COR-L47 (cell line): ENCODE data around the gene GPR152.
A peak's percentile ranks its signal among the peaks of the same experiment; 100 is the strongest.

ENCODE experiments used
- DNase-seq: peaks from one replicate; lab custom pipeline; 2025; lab: John Stamatoyannopoulos, UW

The GPR152 gene, protein sequence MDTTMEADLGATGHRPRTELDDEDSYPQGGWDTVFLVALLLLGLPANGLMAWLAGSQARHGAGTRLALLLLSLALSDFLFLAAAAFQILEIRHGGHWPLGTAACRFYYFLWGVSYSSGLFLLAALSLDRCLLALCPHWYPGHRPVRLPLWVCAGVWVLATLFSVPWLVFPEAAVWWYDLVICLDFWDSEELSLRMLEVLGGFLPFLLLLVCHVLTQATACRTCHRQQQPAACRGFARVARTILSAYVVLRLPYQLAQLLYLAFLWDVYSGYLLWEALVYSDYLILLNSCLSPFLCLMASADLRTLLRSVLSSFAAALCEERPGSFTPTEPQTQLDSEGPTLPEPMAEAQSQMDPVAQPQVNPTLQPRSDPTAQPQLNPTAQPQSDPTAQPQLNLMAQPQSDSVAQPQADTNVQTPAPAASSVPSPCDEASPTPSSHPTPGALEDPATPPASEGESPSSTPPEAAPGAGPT

DNA sequence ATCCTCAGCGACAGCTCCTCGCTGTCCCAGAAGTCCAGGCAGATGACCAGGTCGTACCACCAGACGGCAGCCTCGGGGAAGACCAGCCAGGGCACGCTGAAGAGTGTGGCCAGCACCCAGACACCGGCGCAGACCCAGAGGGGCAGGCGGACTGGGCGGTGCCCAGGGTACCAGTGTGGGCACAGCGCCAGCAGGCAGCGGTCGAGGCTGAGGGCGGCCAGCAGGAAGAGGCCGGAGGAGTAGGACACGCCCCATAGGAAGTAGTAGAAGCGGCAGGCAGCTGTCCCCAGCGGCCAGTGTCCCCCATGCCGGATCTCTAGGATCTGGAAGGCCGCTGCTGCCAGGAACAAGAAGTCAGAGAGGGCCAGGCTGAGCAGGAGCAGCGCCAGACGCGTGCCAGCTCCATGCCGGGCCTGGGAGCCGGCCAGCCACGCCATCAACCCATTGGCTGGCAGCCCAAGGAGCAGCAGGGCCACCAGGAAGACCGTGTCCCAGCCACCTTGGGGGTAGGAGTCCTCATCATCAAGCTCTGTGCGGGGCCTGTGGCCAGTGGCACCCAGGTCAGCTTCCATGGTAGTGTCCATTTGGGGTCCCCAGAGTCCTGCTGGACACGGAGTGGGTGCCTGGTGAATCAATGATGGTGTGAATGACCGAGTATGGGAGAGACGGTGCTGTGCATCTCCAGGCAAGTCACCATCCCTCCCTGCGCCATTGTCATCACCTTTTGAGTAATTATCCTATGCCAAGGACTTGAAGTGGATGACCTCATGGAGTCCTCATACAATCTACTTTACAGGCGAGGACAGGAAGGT, at the start of gene GPR152:
Gene GPR152 (minus strand): TSS at position 589 of the 812 bp plus-strand sequence. CDS start 5 bp downstream, at position 584.
- no peak for DNase-seq

DNA sequence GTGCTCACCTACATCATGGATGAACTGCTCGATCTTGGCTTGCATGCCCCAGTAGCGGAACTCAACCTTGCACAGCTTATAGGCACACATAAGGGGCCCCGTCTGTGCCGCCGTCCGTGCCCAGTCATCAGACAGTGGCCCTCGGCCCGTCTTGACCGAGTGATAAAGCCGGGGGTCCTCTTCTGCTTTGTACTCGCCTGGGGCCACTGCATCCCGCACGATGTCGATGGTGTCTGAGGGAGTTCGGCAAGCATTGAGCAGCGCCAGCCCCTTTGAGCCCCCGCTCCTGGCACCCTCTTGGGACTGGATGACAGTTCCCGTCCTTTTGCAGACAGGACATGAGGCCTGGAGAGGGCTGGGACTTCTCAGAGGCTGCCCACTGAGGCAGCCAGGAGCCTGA, 49.3 kb upstream of the GPR152 start:
- DNase-seq: no peak

DNA sequence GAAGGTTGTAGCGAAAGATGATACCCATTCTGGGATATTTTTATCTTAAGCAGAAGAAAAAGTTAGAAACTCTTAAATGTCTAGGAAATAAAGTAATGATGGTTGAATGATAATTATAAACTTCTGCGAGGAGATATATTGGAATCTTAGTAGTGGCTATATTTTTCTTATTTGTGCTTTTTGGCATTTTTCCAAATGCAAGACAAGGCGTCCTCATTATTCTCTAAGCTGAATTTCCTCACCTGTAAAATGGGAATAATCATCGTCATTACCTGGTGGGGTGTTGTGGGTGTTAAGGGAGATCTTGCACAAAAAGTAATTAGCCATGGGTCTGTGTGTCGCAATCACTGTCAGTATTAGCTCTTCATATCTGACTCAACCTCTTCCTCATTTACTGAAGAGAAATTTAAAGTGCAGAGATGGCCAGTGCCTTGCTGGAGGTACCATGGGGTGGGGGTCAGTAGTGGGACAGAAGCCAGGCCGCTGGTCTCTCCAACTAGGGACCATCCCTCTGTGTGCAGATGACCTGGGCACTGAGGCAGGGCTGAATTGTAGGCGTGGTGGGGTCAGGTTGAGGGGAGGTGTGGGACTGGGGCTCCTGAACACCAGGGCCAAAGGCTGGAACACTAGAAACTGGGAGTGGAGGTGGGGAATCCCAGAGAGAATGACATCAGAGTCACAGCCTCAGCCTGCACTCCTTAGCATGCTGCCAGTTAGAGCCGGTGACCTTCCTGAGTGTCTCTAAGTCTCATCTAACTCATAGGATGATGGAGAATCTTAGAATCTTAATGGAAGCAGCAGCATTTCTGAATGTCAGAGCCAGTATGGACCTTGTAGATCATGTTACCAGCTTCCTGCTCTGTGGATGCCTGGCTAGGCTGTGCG, 48.5 kb upstream of the GPR152 start:
- no peak for DNase-seq

DNA sequence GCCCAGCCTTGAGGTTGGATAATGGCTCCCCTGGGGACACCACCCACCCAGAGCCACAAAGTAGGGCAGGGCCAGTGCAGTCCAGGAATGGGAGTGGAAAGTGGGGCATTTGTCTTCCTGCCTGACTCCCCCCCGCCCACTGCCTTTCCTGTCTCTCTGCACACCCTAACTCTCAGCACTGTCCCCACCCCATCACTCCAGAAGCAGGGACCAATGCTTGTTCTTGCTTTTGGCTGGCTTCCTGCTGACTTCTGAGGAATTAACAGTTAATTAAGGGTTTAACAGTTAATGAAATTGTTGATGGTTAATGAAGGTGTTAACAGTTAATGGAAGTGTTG, 47.9 kb upstream of the GPR152 start:
- DNase-seq: peak; percentile 36

DNA sequence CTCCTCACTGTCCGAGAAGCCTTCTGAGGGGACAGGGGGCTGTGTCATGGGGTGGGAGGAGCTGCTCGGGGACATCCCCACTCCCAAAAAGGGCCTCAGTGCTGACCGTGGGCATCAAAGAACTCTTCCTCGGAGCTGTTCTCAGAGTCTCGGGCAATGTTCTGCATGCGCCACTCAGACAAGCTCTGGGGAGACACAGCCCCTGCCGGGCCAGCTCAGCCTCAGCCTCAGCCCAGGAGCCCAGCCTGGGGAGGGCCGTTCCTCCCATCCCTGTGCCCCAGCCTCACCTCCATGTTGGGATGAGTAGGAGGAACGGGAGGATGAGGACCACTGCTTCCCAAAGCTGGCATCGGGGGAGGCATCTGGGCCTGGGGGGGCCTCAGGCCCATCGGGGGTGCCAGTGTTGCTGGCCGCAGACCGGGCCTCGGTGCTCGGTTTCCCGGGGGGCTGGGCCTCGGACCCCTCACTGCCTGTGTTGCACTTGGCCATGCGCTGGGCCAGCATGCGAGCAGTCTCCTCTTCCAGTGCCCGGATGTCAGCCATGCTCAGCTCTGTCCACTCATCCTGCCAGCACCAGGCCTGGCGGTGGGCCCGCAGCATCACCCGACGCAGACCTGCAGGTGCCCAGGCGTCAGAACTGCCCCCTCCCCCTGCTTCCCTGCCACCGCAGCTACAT, 47.4 kb upstream of the GPR152 start:
- no peak for DNase-seq

DNA sequence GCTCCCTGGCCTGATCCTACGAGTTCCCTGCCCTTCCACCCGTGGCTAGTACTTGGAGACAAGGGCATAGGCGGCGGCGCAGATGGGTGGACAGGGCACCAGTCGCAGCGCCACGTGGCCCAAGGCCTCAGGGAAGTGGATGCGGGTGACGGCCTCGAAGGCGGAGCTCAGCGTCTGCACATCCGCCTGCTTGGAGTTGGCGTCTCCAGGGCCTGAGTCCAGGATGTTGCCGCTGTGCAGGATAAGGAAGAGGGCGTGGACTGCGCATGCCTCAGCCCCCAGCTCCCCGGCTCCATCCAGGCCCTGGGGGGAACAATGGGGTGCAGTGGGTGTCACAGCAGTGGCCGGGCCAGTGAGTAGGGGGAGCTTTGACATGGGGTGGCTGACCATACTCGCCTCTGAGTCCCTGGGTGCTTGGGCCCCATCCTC, 46.0 kb upstream of the GPR152 start:
- DNase-seq: no peak

DNA sequence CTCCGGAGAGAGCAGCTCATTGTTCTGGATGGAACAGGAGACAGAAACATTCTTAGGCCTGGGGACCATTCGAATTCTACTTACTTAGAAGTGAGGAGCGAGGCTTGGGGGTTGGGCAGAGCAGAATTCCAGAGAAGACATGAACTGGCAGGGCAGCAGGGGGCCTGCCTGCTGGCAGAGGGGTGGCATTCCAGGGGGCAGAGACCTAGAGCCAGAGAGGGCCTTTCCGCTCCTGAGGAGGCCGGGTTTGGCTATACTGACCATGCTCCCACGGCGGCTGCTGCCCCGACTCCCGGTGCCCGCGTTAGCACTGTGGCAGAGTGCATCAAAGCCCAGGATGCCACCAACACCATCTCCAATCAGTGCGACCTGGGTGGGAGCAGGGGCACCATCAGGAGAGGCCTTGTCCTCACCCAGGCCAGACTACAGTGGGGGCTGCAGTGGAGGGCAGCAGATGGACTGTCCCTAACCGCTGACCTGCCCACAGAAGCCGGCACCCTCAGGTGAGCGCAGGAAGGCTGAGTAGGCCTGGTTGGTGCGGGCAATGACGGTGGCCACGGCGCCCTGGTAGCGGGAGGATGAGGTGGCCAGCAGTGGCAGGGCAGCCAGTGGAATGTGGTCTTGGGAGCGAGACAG, 45.2 kb upstream of the GPR152 start:
- DNase-seq: no peak

DNA sequence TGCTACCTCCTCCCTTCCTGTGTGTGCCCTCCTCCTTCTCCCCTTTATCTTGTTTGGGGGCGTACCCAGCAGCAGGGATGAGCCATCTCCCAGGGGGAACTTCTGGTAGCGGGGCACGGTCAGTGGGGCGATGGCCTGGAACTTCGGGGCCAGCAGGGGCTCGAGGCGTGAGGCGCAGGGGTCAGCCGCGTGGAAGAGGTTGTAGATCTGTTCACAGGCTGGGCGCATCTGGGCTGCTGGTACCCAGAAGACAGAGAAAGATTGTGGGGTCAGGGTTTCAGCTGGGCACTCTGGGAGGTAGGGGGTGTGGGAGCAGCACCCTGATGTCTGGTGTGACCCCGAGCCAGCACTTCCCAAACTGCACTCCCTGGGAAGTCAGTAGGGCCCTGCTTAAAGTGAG, 43.6 kb upstream of the GPR152 start:
- no peak for DNase-seq

DNA sequence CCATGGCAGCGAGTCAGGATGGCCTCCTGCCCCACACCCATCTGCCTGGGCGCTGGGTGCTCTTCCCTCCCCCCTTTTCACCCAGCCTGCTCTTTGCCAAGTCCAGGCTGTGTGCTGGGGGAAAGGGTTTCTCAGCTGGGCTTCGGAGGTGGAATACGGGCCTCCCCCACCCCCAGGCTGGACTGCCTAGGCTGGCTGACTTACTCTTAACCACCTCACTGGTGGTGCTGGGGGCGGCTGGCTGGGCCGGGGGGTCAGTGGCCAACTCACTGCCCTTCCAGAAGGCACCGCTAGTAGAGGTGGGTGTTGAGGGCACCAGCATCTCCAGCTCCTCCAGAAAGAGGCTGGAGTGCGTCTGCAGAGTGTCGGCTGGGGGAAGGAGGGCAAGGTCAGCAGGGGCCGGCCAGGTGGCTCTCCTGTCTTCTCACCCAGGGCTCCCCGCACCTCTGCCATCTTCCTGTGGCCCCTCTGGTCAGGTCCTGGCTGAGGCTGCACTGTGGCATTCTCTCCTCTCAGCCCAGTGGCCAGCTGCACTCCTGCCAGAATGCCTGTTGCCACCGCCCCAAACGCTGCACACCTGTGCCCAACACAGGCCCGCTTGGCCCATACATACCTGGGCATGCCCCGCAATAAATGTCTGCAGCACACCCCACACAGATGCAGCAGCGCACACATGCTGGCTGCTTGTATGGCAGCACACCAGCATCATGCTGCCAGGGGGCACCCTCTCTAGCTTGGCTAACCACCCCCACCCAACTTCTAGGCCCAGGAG, 42.9 kb upstream of the GPR152 start:
- no peak for DNase-seq

DNA sequence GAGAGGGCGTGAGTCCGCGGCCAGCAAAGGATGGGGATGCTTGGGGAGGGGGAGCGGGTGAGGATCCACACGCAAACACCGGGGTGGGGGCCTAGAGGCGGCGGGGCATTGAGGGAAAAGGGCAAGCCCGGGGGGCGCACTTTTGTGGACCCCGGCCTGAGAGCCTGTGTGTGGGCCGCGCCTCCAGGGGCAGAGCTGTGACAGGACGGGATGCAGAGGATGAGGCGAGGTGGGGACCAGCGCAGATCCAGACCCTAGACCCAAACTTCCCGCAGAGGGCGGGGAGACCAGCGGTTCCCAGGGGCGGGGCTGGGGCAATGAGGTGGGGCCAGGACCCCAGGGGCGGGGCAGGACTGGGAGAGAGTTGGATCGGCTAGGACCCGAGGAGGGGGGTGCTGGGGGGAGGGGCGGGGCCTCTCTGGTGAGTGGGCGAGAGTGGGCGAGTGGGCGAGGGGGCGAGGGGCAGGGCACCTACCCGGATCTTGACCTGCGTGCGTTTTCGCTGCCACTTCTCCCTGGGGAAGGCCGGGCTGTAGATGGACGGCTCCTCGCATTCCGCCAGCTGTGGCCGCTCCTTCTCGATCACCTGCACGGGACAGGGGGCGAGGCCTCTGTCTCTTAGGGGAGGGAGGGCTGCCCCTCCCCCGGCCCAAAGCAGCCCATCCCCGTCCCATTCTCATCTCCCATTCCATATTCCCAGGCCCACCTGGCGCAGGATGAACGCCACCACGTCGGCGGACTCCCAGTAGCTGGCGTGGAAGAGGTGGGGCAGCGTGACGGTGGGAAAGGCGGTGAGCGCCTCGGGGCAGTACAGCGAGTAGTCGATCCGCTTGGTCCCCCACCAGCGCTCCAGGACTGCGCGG, 42.1 kb upstream of the GPR152 start:
- no peak for DNase-seq

DNA sequence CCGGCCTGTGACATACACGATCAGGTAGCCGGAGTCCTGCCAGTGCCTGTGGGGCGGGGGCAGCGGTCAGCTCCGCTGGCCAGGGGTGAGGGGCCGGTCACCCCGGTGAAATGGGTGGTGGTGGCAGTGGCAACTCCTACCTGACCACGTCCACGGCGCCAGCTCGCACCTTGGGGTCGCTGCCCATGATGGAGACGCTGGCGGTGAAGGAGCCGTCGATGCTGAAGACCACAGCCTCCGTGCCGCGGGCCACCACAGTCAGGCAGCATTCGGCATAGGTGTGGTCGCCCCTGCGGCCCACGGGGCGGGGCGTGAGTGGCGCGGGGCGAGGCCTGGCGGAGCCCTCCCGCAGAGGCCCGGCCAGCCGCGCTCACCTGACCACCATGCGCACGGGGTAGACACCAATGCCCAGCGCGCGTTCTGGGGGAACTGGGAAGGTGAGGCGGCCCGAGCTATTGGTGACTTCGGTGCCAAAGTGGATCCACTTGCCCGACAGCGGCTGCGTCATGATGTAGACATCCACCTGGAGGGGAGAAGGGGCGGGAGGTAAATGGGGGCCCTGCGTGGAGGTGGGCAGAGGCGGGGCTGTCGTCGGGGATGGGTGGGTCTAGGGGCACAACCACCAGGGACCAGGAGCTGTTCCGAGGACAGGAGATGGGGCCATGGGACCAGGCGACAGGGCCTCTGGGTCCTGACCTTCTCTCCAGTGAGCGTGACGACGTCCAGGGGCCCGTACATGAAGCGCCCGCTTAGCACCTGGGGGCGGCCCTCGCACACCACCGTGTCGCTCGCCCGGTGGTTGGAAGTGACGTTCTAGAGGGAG, 41.2 kb upstream of the GPR152 start:
- DNase-seq: no peak

DNA sequence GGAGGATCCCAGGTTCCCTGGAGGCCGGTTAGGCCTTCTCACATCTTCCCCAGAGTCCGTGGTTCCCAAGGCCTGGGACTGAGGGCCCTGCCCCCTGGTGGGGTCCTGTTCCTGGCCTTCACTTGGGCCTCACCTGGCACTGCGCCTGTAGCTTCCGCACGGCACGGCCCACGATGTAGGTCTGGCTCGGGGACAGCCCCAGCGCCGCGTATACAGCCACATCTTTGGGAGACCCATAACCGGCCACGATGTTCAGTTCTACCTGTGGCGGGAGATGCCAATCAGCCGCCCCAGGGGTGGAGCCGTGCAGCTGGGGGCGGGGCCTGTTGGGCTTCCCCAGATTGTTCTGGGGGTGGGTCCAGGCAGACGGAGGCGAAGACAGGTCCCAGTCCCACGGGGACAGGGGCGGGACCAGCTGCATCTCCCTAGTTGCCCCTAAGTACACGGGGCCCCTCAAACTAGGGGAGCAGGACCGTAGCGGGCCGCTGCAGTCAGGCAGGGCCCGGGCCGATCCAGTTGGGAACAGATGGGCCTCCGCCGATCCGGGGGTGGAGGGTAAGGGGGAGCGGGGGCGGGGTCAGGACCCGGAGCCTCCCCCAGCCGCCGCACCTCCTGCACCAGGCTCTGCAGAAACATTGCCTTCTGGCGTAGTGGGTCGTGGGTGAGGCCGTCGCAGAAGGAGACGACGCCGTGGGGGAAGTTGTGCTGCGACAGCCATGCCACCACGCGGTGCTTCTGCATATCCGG, 40.4 kb upstream of the GPR152 start:
- no peak for DNase-seq

DNA sequence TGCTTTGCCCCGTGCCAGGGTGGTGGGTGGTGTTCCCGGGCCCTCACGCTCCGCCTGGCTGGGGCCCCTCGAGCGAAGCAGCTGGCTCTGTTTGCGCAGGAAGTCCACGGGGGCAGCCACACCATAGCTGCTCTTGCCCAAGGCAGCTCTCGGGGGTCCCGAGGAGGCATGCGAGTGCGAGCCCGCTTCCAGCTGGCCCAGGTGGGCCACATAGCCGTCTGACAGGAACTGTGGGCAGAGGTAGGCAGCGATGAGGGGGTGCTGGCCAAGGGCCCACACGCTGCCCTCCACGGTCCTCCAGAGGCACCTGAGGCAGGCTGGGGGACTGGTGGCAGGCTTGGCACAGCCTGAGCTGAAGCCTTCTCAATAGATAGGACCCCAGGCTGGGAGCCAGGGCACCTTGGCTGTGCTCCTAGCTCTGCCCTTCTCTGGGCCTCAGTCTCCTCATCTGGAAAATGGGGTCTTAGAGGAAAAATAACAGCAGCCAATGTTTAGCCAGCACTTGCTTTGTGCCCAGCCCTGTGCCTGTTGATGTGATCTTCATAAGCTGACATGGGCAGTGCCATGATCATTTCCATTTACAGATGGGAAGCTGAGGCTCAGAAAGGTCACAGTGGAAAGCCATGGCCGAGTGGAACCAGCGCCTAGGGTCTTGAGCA, 39.7 kb upstream of the GPR152 start:
- DNase-seq: no peak

DNA sequence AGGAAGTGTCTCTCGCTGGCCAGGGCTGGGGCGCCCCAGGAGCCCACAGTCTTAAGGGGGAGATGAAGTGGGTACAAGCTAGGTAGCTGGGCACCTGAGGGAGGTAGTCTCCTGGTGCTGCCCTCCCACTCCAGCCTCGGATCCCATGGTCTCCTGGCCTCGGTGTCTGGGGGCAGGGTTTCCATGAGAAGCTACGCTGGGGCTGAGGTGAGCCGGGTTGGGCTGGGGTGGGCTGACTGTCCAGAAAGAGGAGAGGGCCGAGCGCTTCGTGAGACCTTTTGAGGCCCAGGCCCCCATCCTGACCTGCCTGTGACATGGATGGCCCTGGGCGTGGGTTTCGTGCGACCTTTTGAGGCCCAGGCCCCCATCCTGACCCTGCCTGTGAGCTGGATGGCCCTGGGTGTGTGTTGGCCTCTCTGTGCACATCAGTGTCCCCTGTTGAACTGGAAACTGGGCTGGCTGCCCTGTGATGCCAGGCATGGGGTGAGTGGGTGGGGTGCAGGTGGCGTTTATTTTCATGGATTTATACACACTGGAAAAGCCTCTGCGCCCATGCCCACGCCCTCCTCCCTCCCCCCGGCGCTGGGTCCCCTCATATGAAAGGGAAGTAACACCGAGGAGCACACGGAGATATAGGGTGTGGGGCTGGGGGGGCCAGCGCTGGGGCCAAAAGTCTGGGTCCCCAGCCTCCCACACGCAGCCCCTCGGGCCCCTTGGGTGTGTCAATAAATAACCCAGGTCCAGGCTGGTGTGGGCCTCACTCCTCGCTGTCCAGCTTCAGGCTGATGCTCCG, 38.9 kb upstream of the GPR152 start:
- DNase-seq: no peak

DNA sequence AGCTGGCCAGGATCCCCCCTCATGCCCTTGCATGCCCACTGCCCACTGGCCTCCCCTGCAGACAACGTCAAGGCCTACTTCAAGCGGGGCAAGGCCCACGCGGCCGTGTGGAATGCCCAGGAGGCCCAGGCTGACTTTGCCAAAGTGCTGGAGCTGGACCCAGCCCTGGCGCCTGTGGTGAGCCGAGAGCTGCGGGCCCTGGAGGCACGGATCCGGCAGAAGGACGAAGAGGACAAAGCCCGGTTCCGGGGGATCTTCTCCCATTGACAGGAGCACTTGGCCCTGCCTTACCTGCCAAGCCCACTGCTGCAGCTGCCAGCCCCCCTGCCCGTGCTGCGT, 38.2 kb upstream of the GPR152 start:
- DNase-seq: no peak

DNA sequence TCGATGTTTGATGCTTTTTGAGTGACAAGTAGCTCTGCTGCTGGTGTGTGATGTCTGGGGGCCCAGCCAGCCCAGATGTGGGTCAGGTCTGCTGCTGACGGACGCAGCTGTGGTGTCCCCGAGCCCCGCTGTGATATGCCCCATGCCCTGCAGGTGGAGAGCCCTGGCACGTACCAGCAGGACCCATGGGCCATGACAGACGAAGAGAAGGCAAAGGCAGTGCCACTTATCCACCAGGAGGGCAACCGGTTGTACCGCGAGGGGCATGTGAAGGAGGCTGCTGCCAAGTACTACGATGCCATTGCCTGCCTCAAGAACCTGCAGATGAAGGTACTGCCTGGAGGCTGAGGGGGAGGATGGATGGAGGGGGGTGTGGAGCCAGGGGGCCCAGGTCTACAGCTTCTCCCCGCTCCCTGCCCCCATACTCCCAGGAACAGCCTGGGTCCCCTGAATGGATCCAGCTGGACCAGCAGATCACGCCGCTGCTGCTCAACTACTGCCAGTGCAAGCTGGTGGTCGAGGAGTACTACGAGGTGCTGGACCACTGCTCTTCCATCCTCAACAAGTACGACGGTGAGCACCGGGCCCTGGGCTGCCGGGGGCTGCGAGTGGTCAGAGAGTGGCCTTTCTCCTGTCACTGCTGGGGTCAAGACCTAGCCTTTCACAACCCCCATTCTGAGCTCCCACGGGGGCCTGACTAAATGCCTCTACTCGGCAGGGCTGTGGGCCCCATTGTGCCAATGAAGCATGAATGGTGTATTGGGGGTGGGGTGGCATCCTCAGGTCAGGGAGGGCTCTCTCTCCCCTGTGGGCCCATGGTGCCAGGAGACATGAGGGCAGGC, 37.6 kb upstream of the GPR152 start:
- DNase-seq: no peak
